Skin epidermis (tissue), 12 donors: ENCODE results near the gene ANKRD13D.
A peak's percentile ranks its signal among the peaks of the same experiment; 100 is the strongest.

Experiments
- H3K27ac ChIP-seq, 21 experiments: fragments of 200-600 bp; sonication (generic) in 11 of 21; one replicate each; pipeline ENCODE4 v1.5.0; 2020; ENCODE audit warnings: mild to moderate bottlenecking in 3 of 21, inconsistent platforms in 2 of 21, moderate library complexity in 2 of 21
- H3K4me3 ChIP-seq, 7 experiments: fragments of 200-600 bp; sonication (generic) in 2 of 7; one replicate each; pipeline ENCODE4 v1.5.0; 2020; ENCODE audit warnings: inconsistent platforms in 2 of 7, mild to moderate bottlenecking in 2 of 7, moderate library complexity in 1 of 7

Gene ANKRD13D

DNA sequence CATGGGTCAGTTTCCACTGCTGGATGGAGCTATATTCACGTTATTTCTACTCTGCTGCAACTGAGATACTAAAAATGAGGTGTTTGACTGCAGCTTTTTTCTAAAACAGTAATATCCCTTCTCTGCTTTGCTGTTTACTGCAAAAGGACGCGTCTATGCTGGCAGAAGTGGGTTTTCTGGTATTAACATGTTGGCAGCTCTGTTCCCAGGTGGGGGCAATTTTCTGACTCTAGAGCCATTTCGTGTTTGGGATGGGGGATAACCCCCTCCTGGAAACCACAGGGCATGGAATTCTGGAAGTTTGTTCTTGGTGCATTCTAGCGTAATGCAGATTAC lies 17.9 kb upstream of the ANKRD13D start:
- peak overlapping the region in 3 of 7 experiments; percentile 22 to 95 (median 33) for H3K4me3 ChIP-seq

DNA sequence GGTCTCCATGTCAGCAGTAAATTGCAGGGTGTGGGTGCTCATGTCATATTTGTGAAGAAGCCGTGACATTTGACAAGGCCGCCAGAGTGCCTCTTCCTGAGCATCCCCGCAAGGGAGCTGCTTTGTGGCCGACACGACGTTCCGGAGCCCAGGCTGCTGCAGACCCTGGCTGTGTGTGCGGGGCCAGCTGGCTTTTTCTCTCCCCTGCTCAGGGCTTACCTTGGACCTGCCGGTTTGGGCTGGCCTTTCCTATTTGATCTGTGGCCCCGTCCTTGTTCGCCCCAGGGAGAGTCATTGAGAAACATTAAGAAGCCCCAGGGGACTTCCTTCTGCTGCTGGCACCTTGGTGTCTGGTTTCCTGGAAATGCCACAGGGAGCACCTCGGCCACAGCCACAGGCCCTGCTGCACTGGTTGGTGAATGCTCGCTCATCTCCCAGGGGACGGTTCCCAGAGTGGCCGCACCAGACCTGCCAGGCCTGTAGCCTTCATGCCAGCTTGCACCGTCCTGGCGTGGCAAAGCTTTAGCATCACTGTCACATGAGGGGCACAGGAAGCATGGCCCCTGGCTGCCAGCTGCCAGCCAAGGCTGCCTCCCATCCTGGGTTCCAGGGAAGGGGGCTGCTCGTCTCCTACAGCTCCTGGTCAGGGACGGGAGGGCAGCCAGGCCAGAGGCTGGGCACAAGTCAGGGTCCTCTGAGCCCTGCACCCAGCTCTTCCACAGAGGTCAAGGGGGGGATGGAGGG lies 17.4 kb upstream of the ANKRD13D start:
- peak overlapping the region in 3 of 7 experiments; percentile 22 to 95 (median 33) for H3K4me3 ChIP-seq

More for the DNA sequence above, 17.9 kb upstream of the ANKRD13D start:
- H3K27ac ChIP-seq: peak overlapping the region in 19 of 21 experiments; percentile 34 to 100 (median 94)

DNA sequence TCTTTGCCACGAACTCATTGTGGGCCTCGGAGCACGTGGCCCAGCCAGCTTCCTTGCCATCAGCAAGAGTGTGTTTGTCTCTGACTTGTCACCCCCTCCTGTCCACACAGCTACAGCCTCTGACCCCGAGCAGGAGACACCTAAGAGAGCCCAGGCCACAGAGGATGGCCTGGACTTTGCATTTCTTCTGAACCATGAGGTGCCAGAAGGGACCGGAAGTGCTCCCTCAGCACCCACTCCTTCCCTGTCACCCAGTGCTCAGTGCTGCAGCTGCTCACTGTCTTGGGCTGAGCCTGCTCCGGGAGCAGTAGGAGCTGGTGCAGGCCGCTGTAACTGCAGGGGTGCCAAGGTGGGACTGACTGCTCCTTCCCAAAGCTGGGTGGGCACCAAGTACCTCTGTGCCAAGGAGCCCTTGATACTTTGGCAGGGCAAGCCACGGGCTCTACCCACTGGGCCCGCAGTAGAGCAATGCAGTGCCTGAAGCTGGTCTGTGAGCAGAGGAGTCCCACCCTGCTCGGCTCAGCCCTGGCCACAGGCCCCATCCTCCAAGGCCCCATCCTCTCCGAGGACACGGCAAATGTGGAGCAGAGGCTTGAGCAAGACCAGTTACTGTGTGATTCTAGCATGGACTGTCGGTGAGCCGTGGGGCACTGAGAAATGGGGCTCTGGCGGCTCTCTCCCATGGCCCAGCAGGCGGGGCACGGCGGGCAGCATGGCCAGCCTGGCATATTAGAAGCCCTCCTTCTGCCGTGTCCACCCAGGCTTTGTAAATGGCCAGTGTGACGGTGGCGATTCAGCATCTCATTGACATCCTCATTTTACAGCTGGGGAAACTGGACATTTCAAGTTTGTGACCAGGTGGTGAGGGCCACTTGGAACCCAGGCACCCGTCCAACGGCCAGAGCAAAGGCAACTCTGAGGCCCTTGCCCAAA lies 16.5 kb upstream of the ANKRD13D start:
- peak overlapping the region in 19 of 21 experiments; percentile 51 to 100 (median 93) for H3K27ac ChIP-seq
- H3K4me3 ChIP-seq: peak overlapping the region in 1 of 7 experiments; percentile 0

More for the DNA sequence above, 17.4 kb upstream of the ANKRD13D start:
- peak overlapping the region in 20 of 21 experiments; percentile 34 to 100 (median 93) for H3K27ac ChIP-seq

DNA sequence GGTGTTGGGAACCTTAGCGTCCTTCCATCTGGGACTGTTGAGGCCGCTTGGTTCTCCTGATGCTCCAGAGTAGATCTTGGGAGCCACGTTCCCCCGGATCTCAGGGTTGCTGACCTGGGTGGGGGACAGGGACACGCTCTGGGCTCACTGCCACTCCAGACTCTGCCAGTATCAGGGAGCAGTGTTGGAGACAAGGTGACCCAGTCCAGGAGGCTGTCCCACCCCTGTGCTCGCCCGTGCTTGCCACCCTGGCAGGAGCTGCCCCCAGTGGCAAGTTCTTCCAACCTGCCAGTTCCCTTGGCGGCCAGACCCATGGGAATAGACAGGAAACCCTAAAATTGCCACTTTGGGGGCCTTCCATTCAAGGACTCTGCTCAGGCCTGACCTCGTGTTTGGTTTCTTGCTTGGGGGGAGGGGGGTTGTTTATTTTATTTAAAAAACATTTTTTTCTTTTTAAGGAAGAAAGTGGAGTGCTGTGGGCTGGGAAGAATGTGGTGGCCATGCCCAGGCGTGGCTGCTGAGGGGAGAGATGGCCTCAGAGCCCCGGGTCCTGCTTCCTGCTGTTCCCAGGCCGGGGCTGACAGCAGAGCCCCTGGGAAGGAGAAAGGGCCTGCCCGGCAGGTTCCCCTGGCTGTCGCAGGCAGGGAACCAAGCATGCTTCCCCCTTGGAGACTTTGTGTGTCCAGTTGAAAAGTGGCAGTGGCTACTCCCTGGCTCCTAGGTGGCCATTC lies 15.7 kb upstream of the ANKRD13D start:
- Histone ChIP-seq H3K27ac (peak overlapping the region in 19 of 21 experiments; percentile 43 to 100 (median 93)), H3K4me3 (no peak overlapping the region)

DNA sequence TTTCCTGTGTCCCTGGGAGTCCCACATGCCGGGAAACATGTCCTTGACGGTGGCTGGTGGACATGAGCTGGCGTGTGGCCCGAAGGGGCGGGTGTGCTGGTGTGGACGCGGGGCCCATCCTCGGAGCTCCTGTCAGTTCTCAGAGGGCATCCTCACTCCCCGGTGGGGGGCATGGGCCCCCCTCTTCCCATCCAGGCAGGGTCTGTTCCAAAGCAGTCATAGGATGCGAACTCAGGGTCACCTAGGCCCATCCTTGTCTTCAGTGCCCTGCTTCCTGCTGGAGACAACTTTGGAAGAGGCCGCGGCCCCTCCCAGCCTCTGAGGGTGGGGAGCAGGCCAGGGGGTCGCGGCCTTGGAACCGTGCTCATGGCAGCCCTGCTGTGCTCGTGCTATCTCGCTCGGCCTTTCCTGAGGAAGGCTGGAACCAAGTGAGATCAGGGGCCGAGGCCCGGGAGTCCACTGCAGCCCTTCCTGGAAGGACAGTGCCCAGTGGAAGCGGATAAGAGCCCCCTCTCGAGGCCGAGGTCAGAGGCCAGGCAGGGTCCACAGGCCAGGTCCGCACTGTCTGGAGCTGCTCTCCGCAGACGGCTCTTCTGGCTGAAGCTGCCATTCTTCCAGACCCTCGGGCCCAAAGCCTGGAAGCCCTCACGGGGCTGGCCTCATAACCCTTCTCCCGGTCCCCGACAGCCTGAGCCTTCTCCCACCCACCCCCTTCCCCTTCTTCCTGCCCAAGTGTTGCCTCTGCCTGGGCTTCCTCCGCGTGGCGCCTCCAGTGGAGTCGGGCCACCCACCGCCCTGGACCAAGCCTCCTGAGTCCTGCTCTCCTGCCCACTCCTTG lies 14.1 kb upstream of the ANKRD13D start:
- H3K4me3 ChIP-seq: no peak overlapping the region
- peak overlapping the region in 20 of 21 experiments; percentile 34 to 100 (median 93) for H3K27ac ChIP-seq

DNA sequence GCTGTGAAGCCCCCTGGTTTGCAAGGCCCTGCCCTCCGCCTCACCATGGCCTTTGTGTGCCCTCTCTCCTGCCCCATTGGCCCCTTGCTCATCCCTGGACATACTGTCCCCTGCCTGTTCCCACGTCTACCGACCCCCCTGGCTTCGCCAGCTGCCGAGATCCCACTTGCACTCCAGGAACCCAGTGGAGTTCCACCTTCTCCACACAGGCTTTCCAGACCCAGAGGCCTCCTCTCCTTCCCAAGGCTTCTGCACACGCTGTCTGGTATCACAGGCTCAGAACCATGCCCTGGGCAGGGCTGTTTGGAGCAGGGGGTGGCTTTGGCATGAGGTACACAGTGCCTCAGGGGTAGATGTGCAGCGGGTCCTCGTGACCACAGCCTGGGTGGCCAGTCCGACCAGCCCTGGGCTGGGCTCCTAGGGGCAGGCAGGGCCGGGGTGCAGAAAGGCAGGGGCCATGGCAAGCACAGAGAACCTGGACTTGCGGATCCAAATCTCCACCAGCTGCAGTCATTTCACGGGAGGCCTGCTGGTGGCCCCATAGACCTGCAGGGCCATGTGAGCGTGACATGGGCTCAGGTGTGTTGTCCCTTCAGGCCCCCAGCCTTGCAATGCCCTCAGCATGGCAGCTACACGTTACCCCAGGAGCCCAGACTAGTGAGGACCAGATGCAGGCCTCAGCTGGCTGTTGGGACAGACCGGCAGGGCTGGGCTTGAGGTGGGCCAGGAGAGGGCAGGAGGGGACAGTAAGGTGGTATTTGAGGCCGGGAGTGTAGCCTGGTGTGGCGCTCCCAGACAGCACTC lies 13.3 kb upstream of the ANKRD13D start:
- H3K27ac ChIP-seq: peak overlapping the region in 20 of 21 experiments; percentile 34 to 100 (median 93)
- no peak overlapping the region for H3K4me3 ChIP-seq

DNA sequence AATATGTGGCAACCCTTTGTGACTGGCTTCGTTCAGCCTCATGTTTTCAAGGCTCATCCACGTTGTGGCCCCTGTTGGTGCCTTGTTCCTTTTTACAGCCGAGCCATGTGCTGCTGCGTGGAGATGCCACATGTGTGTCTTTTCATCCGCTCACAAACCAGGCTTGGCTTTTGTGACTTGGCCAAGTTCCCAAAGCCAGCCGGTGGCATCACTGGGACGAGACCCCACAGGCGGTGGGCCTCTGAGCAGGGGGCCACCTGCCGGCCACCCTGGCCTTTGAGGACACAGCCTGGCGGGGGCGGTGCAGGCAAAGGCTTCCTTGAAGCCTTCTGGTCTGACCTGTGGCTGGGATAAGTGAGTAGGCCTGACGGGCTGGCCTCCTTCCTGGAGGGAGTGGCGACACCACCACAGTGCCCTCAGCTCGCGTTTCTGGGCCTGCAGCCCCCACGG lies 12.3 kb upstream of the ANKRD13D start:
- Histone ChIP-seq H3K4me3 (peak overlapping the region in 5 of 7 experiments; percentile 8 to 20 (median 18)), H3K27ac (peak overlapping the region; percentile 36 to 100 (median 93))

DNA sequence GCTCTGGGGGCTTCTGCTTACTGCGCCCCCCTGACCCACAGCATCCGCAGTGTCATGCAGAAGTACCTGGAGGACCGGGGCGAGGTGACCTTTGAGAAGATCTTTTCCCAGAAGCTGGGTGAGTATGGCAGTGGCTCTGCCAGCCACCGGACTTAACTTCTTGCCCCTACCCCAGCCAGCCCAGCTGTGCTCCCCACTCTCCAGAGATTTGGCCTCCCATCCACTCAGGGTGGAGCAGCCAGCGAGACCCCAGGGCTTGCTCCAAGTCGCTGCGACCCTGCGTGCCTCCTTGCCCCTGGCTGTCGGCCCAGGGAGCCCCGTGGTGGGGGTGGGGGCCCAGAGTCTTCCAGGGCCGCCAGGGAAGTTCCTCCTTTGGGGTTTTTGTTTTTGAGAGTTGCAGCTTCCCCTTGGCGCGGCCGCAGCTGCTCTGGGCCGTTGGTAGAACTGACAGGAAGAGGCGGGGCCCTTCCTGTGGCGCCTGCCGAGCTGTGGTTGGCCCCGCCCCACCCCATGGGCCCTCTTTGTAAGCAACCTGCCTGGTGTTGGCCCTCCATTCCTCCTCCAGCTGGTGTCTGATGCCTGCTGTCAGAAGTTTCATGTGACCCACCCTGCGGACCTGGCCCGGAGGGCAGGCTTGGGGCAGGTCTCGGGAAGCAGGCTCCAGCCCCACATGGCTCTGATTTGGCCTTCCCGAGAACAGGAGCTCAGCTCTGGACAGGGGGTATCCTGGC lies 11.7 kb upstream of the ANKRD13D start:
- H3K27ac ChIP-seq: peak overlapping the region; percentile 36 to 100 (median 93)
- H3K4me3 ChIP-seq: peak overlapping the region in 6 of 7 experiments; percentile 1 to 20 (median 16)

DNA sequence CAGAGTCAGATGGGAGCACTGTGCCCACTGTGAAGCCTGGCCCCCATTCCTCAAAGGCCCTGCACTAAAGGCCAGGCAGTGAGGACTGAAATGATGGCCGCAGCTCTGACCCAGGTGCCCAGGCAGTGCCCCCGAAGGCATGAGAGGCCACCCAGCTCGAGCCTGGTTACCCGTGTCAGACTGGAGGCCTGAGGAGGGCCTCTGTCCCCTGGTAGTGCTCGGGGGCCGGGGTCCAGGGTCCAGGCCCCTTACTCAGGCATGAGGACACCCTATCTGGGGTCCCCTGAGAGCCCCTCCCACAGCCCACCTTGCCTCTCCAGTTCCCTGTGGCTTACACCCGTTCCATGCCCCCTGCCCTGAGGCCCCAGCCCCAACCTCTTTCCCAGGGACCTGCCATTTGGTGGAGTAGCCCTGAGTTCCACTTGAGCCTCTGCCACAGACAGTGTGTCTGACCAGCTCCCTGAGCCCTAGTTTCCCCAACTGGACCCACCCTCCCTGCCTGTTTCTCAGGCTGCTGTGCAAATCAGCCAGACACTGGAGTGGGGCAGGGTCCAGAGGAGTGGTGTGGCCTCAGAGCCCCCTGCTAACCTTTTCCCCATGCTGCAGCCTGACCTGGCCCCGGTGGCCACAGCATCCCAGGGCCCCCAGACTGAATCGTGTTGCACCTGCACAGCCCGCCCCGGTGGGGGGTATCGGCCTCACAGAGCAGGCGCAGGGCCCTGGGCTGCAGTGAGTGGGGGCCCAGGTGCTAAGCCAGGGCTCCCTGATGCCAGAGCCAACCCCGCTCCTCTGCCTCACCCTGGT lies 10.8 kb upstream of the ANKRD13D start:
- peak overlapping the region in 3 of 7 experiments; percentile 1 to 20 (median 18) for H3K4me3 ChIP-seq

DNA sequence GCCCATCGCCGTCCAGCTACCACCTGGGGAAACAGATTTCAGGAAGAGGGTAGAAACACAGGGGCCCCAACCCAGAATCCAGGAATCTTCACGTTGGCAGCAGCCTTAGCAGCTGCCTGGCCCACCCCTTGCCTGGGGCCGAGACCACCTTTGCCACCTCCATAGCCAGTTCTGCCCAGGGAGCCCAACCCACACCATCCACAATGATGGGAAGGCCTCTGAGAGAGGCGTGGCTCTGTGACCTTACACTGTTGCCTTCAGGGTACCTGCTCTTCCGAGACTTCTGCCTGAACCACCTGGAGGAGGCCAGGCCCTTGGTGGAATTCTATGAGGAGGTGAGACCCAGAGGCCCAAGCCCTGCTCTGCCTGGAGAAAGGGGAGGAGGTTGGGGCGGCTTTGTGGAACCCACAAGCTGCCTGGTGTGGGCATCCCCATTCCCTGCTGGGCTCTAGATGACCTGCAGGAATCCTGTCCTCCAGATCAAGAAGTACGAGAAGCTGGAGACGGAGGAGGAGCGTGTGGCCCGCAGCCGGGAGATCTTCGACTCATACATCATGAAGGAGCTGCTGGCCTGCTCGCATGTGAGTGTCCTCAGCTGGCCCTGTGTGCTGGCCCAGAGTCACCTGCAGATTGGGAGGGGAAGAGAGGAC lies 10.0 kb upstream of the ANKRD13D start:
- H3K27ac ChIP-seq: peak overlapping the region in 20 of 21 experiments; percentile 14 to 100 (median 92)

More for the DNA sequence above, 10.8 kb upstream of the ANKRD13D start:
- peak overlapping the region; percentile 36 to 100 (median 93) for H3K27ac ChIP-seq

DNA sequence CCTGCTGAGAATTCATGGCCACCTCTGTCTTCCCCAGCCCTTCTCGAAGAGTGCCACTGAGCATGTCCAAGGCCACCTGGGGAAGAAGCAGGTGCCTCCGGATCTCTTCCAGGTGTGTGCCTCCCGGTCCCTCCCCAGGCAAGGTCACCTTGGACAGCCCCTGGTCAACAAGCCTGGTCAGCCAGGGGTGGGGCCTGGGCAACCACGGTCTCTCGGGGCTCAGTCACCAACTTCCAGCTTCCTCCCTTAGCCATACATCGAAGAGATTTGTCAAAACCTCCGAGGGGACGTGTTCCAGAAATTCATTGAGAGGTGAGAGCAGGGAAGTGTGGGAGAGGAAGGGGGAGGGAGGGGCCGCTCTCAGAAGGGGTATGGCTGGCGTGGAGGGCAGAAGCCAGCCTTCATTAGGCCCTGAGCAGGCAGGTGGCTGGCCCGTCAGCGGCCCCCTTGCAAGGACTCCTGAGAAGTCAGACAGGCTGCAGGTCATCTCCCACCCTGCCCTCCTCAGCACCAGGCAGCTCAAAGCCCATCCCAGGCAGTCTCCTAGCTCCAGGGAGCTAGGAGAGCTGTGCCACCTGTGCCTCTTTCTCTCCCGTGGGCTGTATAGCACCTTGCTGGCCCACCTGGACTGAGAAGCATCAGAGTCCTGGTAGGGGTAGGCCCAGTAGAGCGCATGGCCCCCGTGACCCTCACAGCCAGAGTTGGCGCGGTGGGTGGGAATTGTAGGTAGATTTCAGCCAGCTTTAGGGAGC lies 9.3 kb upstream of the ANKRD13D start:
- H3K4me3 ChIP-seq: no peak overlapping the region
- H3K27ac ChIP-seq: peak overlapping the region in 18 of 21 experiments; percentile 29 to 100 (median 93)

More for the DNA sequence above, 10.0 kb upstream of the ANKRD13D start:
- no peak overlapping the region for H3K4me3 ChIP-seq

DNA sequence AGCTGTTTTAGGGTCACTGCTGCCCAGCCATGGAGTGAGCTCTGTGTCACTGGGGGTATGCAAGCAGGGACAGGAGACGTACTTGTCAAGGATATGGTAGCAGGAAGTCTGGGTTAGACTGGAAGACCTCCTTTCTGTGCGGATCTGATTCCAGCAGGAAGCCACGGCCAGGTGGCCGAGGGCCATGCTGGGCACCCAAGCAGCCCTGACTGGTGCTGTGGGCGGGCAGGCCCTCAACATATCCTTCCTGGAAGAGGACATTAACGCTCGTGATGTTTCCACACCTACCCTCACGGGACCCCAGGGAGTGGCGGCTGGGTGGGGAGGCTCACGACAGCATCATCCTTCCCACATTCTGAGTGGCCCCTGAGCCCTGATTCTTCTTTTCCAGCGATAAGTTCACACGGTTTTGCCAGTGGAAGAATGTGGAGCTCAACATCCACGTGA lies 8.7 kb upstream of the ANKRD13D start:
- no peak overlapping the region for H3K4me3 ChIP-seq
- peak overlapping the region in 15 of 21 experiments; percentile 31 to 100 (median 93) for H3K27ac ChIP-seq

DNA sequence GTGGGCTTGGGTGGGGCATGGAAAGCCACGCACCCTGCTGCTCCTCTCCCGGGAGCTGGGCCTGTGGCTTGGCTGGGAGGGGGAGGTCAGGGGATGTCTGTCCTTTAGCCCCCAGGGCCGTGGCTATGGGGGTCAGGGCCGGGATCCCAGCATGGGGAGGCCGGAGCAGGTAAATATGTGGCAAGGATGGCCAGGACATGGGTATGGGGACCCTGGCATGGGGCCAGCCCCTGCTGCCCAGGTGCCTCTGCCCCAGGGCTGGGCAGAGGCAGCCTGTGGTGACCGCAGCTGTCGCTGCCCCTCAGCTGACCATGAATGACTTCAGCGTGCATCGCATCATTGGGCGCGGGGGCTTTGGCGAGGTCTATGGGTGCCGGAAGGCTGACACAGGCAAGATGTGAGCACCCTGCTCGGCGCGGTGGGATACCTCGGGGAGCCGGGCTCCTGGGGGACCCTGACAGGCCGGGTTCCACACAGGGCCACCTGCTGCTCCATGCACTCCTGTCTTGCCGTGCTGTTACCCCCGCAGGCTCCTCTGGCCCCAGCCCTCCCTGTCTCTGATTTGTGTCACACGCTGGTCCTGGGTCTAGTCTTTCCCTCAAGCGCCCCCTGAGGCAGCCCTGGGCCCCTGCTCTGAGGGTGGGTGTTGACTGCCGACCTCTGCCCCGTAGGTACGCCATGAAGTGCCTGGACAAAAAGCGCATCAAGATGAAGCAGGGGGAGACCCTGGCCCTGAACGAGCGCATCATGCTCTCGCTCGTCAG lies 8.1 kb upstream of the ANKRD13D start:
- H3K27ac ChIP-seq: peak overlapping the region in 15 of 21 experiments; percentile 31 to 100 (median 93)
- H3K4me3 ChIP-seq: no peak overlapping the region

DNA sequence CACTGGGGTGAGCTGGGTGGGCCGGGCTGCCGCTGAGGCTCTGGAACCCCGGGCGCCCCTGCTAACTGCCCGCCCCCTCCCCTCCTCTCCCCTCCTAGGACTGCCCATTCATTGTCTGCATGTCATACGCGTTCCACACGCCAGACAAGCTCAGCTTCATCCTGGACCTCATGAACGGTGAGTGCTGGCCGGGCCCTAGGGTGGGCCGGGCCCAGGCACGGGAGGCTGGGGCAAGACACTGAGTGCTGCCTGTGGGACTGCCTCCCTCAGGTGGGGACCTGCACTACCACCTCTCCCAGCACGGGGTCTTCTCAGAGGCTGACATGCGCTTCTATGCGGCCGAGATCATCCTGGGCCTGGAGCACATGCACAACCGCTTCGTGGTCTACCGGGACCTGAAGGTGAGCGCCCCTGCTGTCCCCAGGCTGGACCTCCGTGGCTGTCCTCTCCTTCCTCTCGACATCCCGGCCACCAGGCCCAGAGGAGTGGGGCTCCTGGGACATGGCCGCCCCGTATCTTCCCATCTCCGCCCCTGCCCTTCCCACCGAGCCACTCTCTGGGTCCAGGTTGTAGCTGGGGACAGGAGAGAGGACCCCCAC lies 7.5 kb upstream of the ANKRD13D start:
- peak overlapping the region in 9 of 21 experiments; percentile 18 to 100 (median 50) for H3K27ac ChIP-seq
- no peak overlapping the region for H3K4me3 ChIP-seq
